A549 (cell line): ENCODE data around the gene HPD. TPM values are rescaled to one million over a fixed set of nuclear protein-coding genes. Genes with fewer than 3 reads are reported as not detected.

Experiments
- ATAC-seq, 2 experiments: fragments of 200-7000 bp in 1 of 2; fragments of >200 bp in 1 of 2; cut with Nextera tagmentation in 1 of 2; cut with Tn5 transposase in 1 of 2; 3 replicates each; pipeline versions ENCODE4 v1.8.0 to v1.9.1; 2018 to 2020; ENCODE audit warnings: mild to moderate bottlenecking in 1 of 2, moderate library complexity in 1 of 2
- CTCF ChIA-PET: fragments of 300-600 bp; sonication (Branson Sonifier 250); formaldehyde crosslinking; extraction: SDS; loops from one replicate; lab custom pipeline; 2021; ENCODE audit warnings: antibody characterized with exemption, inconsistent platforms; lab: Yijun Ruan, JAX
- POLR2A ChIA-PET: fragments of 350-600 bp; formaldehyde crosslinking; extraction: SDS; loops from one replicate; lab custom pipeline; 2021; ENCODE audit warnings: antibody characterized with exemption, inconsistent platforms; lab: Yijun Ruan, JAX
- DNase-seq, 2 experiments: peaks; one replicate each; pipeline versions ENCODE4 v3.0.0 to v3.0.0-alpha.2; 2011 to 2016; ENCODE audit warnings: low read depth in 1 of 2, low spot score in 1 of 2
- FAIRE-seq: peaks from 2 replicates; lab custom pipeline; 2011; peaks lifted over from hg19 to GRCh38; lab: Jason Lieb, UNC
- H3K27ac ChIP-seq, 2 experiments: fragments of >200 bp; sonication (Bioruptor Twin); formaldehyde crosslinking; 3 replicates each; pipeline ENCODE4 v1.5.1; 2016 to 2017
- H3K4me1 ChIP-seq: fragments of >200 bp; sonication (Bioruptor Twin); formaldehyde crosslinking; 3 replicates; pipeline ENCODE4 v1.6.1; 2016
- H3K4me2 ChIP-seq: fragments of >200 bp; sonication (Bioruptor Twin); formaldehyde crosslinking; 3 replicates; pipeline ENCODE4 v1.6.1; 2016
- H3K4me3 ChIP-seq: fragments of >200 bp; sonication (Bioruptor Twin); formaldehyde crosslinking; 3 replicates; pipeline ENCODE4 v1.5.1; 2016
- H3K9me3 ChIP-seq: fragments of >200 bp; sonication (Bioruptor Twin); formaldehyde crosslinking; 3 replicates; pipeline ENCODE4 v1.6.1; 2016
- CBX2 ChIP-seq: fragments of 200-600 bp; sonication (generic); IDR thresholded peaks from 2 replicates; pipeline ENCODE4 v1.6.1; 2016; ENCODE audit warnings: low read depth, mild to moderate bottlenecking, borderline replicate concordance
- ESRRA ChIP-seq: fragments of 150-350 bp; IDR thresholded peaks from 2 replicates; pipeline ENCODE4 v1.6.1; 2014; ENCODE audit warnings: mild to moderate bottlenecking, low read length, borderline replicate concordance
- FOXS1 ChIP-seq: fragments of 250-450 bp; sonication (Bioruptor Pico); IDR thresholded peaks from 2 replicates; pipeline ENCODE4 v1.5.0; 2020; ENCODE audit warnings: mild to moderate bottlenecking, moderate library complexity
- HDAC2 ChIP-seq: fragments of 200-600 bp; sonication (generic); IDR thresholded peaks from 2 replicates; pipeline ENCODE4 v1.6.1; 2016
- HOXB13 ChIP-seq: fragments of 250-450 bp; sonication (Bioruptor Pico); IDR thresholded peaks from 2 replicates; pipeline ENCODE4 v1.5.0; 2020; ENCODE audit warnings: low read depth, mild to moderate bottlenecking, moderate library complexity
- JUN ChIP-seq, 2 experiments: fragments of >200 bp; sonication (Bioruptor Twin); formaldehyde crosslinking; IDR thresholded peaks; 2 replicates in 1 of 2; 3 replicates in 1 of 2; pipeline ENCODE4 v1.6.1; 2016 to 2017
- NFE2L2 ChIP-seq: fragments of 150-350 bp; conservative IDR thresholded peaks from 2 replicates; pipeline ENCODE4 v1.6.1; 2014; ENCODE audit warnings: low read length
- NR3C1 ChIP-seq: fragments of >200 bp; sonication (Bioruptor Twin); formaldehyde crosslinking; IDR thresholded peaks from 3 replicates; pipeline ENCODE4 v1.6.1; 2017
- PHF8 ChIP-seq: fragments of 200-600 bp; sonication (generic); IDR thresholded peaks from 2 replicates; pipeline ENCODE4 v1.6.1; 2016; ENCODE audit warnings: low read depth, mild to moderate bottlenecking, antibody characterized with exemption, moderate library complexity, borderline replicate concordance
- POLR2A ChIP-seq: IDR thresholded peaks from 2 replicates; pipeline ENCODE4 v1.6.1; 2012; ENCODE audit warnings: mild to moderate bottlenecking, low read length
- RAD21 ChIP-seq, 2 experiments: fragments of >200 bp in 1 of 2; sonication (Bioruptor Twin) in 1 of 2; formaldehyde crosslinking in 1 of 2; IDR thresholded peaks in 1 of 2; conservative IDR thresholded peaks in 1 of 2; 2 replicates in 1 of 2; 3 replicates in 1 of 2; pipeline ENCODE4 v1.6.1; 2012 to 2018; ENCODE audit warnings: inconsistent platforms in 1 of 2
- RFX5 ChIP-seq: fragments of 450-650 bp; IDR thresholded peaks from 2 replicates; pipeline ENCODE4 v1.7.1; 2014; ENCODE audit warnings: antibody characterized with exemption, mild to moderate bottlenecking, moderate library complexity
- RNF2 ChIP-seq: fragments of 200-600 bp; sonication (generic); IDR thresholded peaks from 2 replicates; pipeline ENCODE4 v1.6.1; 2016; ENCODE audit warnings: low read depth, mild to moderate bottlenecking, antibody characterized with exemption, moderate library complexity, borderline replicate concordance
- ZFP36 ChIP-seq: fragments of 450-650 bp; IDR thresholded peaks from 2 replicates; pipeline ENCODE4 v1.6.1; 2014; ENCODE audit warnings: borderline replicate concordance; ENCODE audit not compliant: partially characterized antibody
- WGBS: methylation state at CpG from one replicate; pipeline ENCODE4 v1.1.6; 2017; ENCODE audit errors: missing lambda C conversion rate; 5-methylcytosine and 5-hydroxymethylcytosine counted together
- polyA plus RNA-seq, 4 experiments: library from polyadenylated mRNA; depleted of rRNA in 3 of 4; stranded (reverse); fragments of >200 nt; fragmentation: RNase III in 1 of 4; extraction: RNeasy Plus Mini Kit Qiagen cat#74134 plus additional on column Dnase treatment in 1 of 4; gene quantifications; 2 replicates in 3 of 4; 3 replicates in 1 of 4; pipeline ENCODE4 v1.2.3, GENCODE V29; 2011 to 2017
- TF ChIP-seq, protein P1 (sequence below): fragments of >200 bp; sonication (Bioruptor Twin); formaldehyde crosslinking; IDR thresholded peaks from 3 replicates; pipeline ENCODE4 v1.5.1; 2016
- TF ChIP-seq, protein P2 (sequence below): fragments of 200-600 bp; sonication (generic); IDR thresholded peaks from 2 replicates; pipeline ENCODE4 v1.6.1; 2016; ENCODE audit warnings: antibody characterized with exemption, mild to moderate bottlenecking, moderate library complexity

Gene HPD
- polyA plus RNA-seq, 2 of the 4 experiments (the other 2 are of a cell fraction): 1.7 to 1.8 TPM

DNA sequence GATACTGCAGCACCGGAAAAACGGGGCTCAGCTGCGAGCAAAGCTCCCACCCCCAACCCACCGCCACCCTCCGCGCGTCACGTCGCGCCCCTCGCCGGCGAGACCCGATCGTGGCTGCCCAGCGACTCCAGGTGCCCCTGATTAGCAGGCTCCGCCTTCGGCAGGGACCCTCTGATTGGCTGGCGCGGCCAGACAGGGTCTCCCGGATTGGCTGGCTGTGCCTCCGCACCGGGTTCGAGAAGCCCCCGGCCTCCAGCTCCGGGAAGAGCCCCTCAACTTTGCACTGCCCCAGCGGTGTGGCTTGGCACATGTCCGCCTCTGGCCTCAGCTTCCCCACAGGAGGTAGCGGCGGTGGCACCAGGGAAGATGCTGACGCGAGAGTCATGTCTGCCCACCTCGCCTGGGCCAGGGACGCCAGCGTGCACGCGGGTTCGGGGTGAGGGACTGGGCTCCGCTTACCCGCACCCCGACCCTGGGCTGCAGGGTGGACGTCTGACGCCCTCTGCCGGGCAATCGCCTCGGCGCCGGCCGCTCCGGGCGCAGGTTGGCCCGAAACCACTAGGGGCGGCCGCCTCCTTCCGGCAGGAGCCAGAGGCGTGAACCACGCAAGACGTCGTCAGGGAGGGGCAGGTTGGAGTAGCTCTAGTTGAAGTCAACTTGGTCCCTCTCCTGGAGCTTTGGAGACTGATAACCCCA is 64.7 kb downstream of the HPD start (continued):
- no peak for TF ChIP-seq CBX2
- TF ChIP-seq FOXS1 (CRISPR knock-in tag): no peak

DNA sequence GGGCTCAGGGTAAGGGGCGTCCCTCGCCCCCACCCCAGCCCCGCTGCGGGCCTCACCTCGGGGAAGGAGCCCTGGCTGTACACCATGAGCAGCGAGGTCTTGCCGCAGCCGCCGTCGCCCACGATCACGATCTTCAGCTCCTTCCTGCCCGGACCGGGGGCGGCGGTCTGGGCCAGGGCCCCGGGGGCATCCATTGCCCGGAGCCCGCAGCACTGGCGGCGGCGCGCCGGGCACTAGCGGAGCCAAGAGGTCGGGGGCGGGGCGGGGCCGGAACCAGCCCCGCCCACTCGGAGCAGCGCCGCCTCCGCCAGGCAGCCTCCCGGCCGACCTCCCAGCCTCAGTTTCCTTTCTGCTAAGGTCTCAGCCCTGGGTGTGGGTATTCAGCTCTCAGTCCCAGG is 65.2 kb downstream of the HPD start, which contains the start of gene RHOF:
RHOF (minus strand) TSS at position 249 of the 398 bp plus-strand sequence; CDS start at position 194, 55 bp downstream.
- H3K9me3 ChIP-seq: no peaks in the 10 kb centered on the region
- WGBS: 0% methylated on average over 8 of the region's 36 CpGs
- H3K27ac ChIP-seq: peak within 1 kb of the TSS; percentile 100
- H3K4me2 ChIP-seq: peak within 1 kb of the TSS; percentile 78
- ChIA-PET CTCF (interaction anchor here (0.6 to 72.2 kb wide), 42 partner anchors 8 to 364 kb away, joined by 3 to 2657 read pairs (median 6); partner anchors contain the start of genes BCL7A, MORN3, ORAI1 and PSMD9), POLR2A (interaction anchor here (1.1 to 6.1 kb wide), 5 partner anchors 9 to 81 kb away, joined by 3 to 43 read pairs (median 11); partner anchors contain the start of genes SETD1B and TMEM120B)
- no peak for FAIRE-seq
- H3K4me3 ChIP-seq: peak within 1 kb of the TSS; percentile 96
- no peak for DNase-seq
- ATAC-seq: peak; percentile 22 to 52
- TF ChIP-seq RAD21 (conservative IDR thresholded peaks at IDR 0.05 in 1 of 2, IDR thresholded peaks at IDR 0.05 in 1 of 2) (no peak), ESRRA (0 out of 2 replicates have a peak, but pooled peaks have one; percentile 7), PHF8 (peak; percentile 61; the same call in 1 of the 2 replicates), NFE2L2 (no peak), RNF2 (peak; percentile 0; the same call in 1 of the 2 replicates), POLR2A (peak; percentile 70), RFX5 (no peak), JUN (IDR thresholded peaks at IDR 0.05) (peak in 1 of 2 experiments; percentile 60; a peak in 3 of 5 replicates), HOXB13 (CRISPR knock-in tag) (no peak), HDAC2 (no peak), NR3C1 (no peak), ZFP36 (peak; percentile 99)
- TF ChIP-seq, protein P1, sequence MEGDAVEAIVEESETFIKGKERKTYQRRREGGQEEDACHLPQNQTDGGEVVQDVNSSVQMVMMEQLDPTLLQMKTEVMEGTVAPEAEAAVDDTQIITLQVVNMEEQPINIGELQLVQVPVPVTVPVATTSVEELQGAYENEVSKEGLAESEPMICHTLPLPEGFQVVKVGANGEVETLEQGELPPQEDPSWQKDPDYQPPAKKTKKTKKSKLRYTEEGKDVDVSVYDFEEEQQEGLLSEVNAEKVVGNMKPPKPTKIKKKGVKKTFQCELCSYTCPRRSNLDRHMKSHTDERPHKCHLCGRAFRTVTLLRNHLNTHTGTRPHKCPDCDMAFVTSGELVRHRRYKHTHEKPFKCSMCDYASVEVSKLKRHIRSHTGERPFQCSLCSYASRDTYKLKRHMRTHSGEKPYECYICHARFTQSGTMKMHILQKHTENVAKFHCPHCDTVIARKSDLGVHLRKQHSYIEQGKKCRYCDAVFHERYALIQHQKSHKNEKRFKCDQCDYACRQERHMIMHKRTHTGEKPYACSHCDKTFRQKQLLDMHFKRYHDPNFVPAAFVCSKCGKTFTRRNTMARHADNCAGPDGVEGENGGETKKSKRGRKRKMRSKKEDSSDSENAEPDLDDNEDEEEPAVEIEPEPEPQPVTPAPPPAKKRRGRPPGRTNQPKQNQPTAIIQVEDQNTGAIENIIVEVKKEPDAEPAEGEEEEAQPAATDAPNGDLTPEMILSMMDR: no peak
- TF ChIP-seq, protein P2, sequence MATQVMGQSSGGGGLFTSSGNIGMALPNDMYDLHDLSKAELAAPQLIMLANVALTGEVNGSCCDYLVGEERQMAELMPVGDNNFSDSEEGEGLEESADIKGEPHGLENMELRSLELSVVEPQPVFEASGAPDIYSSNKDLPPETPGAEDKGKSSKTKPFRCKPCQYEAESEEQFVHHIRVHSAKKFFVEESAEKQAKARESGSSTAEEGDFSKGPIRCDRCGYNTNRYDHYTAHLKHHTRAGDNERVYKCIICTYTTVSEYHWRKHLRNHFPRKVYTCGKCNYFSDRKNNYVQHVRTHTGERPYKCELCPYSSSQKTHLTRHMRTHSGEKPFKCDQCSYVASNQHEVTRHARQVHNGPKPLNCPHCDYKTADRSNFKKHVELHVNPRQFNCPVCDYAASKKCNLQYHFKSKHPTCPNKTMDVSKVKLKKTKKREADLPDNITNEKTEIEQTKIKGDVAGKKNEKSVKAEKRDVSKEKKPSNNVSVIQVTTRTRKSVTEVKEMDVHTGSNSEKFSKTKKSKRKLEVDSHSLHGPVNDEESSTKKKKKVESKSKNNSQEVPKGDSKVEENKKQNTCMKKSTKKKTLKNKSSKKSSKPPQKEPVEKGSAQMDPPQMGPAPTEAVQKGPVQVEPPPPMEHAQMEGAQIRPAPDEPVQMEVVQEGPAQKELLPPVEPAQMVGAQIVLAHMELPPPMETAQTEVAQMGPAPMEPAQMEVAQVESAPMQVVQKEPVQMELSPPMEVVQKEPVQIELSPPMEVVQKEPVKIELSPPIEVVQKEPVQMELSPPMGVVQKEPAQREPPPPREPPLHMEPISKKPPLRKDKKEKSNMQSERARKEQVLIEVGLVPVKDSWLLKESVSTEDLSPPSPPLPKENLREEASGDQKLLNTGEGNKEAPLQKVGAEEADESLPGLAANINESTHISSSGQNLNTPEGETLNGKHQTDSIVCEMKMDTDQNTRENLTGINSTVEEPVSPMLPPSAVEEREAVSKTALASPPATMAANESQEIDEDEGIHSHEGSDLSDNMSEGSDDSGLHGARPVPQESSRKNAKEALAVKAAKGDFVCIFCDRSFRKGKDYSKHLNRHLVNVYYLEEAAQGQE: no peak
- peaks cover 75% of the 10 kb centered on the region for H3K4me1 ChIP-seq
